ENCODE measurements around the gene MED13L.
"Not testable (repeated sequence)": the region's sequence is repeated elsewhere in the genome, so short reads cannot be mapped to it uniquely, and the experiment has no call there.

The MED13L gene

DNA sequence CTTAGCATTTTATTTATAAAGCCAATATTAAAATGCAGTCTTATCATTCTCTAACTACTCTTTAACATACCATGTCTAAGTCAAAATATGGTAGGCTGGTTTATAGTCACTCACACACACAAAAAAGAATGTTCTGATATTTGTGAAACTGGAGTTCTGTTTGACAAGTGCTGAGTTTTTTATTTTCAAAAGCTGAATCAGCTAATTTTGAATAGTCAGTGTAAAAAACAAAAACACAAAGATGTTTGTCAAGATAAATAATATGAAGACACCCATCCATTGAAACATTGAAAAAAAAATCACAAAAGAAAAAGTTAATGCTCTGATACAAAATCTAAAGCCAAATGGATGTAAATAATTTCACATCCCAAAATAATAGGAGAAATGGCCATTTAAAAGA, 231.5 kb downstream of the MED13L start:
- no peak for DNase-seq

- DNase-seq, result no peak
Observed at GRCh38 chr12:116045150-116045549, 232.3 kb downstream of the MED13L start.

- DNase-seq, result no peak
Observed at GRCh38 chr12:116043659-116044535, 233.6 kb downstream of the MED13L start.

DNA sequence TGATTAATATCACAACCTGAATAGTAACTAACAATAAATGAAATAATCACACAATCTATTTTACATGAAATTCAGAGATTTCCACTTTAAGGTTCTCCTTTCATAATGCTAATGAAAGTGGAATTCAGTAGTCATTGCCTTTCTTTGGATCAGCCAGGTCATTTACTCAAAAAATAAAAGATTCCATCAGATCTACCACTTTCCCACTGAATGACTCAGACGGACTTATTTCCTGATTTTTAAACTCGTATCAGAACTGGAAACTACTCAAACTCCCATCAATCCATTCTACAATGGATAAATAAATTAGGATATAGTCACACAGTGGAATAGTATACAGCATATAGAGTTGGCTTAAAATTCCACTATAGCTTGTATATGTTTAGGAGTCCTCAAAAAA, 237.1 kb downstream of the MED13L start:
- DNase-seq, result no peak

DNA sequence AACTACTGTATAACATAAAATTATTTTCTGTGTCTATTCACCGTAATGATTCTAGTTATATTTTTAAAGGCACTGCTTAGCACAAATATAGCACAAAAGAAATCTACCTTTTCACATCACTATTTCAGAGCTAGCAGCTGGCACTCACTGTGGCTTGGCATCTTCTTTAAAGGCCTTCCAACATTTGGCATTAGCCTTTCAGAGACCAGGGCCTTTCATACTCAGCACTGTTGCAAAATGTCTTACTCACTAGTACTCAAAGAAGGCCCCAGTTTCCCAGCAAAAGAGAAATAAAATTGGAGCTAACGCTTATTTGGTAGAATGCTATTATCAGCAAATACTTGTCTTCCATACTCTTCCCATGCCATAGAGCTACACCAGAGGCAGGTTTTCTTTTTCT, 238.4 kb downstream of the MED13L start:
- DNase-seq, result no peak

GRCh38 chr12:116037941-116038837, 239.3 kb downstream of the MED13L start:
- no peak for DNase-seq

DNA sequence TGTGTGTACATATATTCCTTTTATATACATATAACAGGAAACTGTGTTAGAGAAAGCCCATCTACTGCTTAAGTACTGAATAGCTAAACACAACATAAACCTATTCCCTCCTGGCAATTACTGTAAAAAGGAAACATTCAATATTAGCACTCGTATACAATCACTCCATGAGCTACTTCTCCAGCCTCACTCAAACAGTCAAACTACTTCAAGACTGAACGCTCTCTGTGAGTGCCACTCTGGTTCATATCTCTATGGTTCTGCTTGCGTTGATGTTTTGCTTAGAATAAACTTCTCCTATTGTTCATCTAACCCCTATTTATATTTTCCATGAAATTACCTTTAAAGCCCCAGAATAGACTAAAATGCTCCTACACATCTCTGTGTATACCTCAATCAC, 243.7 kb downstream of the MED13L start:
- no peak for DNase-seq

DNA sequence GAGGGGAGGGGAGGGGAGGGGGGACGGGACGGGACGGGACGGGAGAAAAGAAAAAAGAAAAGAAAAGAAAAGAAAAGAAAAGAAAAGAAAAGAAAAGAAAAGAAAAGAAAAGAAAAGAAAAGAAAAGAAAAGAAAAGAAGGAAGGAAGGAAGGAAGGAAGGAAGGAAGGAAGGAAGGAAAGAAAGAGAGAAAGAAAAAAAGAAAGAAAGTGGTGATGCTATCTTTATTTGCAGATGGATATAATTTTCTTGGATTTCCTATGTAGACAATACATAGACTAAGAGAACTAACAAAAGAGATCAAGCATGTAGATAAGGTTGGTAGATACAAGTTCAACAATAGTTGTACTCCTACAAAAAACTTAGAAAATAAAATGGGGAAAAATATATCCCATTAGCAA, 245.9 kb downstream of the MED13L start:
- DNase-seq, result not testable (repeated sequence)

DNA sequence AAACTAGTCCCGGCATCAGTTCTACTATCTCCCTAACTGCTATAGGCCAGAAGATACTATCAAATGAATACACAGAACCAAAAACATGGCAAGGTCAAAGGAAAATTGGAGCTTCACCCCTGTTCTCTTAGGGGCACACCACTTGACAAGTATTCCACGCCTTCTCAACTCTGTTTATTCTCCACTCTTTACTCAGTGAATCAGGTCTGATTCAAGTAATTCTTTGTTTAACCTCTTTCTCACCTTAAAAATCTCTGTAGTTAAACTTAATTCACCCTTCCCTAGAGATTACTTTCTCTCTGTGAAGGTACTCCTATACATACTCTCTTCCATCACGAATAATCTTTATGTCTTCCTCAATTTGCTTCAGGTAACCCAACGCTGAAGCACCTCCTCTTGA, 248.9 kb downstream of the MED13L start:
- no peak for DNase-seq

DNA sequence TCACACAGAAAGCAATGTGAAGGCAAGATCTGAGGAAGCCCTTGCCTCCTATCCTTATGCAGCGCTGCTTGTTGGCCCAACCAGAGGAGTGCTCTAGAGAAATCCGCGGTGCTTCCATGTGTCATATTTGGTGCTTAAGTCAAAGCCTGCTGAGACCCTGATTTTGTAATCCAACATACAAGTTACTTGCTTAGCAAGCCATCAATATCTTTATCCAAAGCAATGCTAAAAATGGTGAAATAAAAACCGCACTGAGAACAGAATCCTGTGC, 250.0 kb downstream of the MED13L start:
- no peak for DNase-seq

- no peak for DNase-seq
Observed at GRCh38 chr12:116026768-116027550, 250.5 kb downstream of the MED13L start.

GRCh38 chr12:116026346-116026745, 251.1 kb downstream of the MED13L start:
- no peak for DNase-seq

- no peak for DNase-seq
Observed at GRCh38 chr12:116024769-116025168, 252.7 kb downstream of the MED13L start.

GRCh38 chr12:116019415-116019814, 258.1 kb downstream of the MED13L start:
- no peak for DNase-seq

GRCh38 chr12:116018282-116018681, 259.2 kb downstream of the MED13L start:
- no peak for DNase-seq

GRCh38 chr12:116015525-116015924, 262.0 kb downstream of the MED13L start:
- peak in 1 of 5 experiments; percentile 57 for DNase-seq

GRCh38 chr12:116012757-116013156, 264.7 kb downstream of the MED13L start:
- DNase-seq, result no peak

DNA sequence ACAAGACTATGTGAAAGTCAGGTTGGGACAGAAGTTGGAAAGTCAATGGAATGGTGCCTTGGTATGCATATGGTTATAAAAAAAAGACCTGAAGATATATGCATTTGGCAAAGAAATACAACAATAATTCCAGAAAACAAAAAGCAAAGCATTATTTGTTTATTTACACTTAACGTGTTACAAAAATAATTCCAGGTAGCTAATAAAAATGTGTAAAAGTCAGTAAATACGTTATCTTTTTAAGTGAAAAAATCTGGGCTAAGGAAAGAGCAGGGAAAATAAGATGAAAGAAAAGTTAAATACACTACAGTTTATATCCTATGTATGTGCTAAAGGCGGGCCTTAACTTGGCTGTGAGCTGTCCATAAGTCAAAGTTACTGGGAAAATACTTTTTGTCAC, 266.3 kb downstream of the MED13L start:
- no peak for DNase-seq

DNA sequence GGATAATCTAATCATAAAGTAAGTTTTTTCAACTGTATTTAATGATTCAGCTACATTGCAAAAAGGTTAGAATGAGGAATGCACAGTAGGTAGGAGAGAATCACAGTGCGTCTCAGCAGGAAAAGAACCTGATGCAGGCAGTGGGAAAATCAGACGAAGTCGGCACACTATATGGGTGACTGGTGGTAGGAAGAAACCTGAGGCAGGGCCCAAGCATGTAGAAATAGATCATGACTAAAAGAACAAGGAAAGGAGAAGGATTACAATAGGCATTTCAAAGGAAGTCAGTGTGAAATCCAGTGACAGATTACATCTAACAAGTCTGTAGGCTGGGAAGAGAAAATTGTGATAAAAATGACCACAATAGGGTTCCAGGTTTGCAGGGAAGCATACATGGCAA, 267.0 kb downstream of the MED13L start:
- no peak for DNase-seq

GRCh38 chr12:116009805-116010204, 267.7 kb downstream of the MED13L start:
- no peak for DNase-seq

- DNase-seq, result no peak
Observed at GRCh38 chr12:116006141-116006540, 271.4 kb downstream of the MED13L start.

GRCh38 chr12:116002890-116003536, 274.5 kb downstream of the MED13L start:
- DNase-seq, result no peak

DNA sequence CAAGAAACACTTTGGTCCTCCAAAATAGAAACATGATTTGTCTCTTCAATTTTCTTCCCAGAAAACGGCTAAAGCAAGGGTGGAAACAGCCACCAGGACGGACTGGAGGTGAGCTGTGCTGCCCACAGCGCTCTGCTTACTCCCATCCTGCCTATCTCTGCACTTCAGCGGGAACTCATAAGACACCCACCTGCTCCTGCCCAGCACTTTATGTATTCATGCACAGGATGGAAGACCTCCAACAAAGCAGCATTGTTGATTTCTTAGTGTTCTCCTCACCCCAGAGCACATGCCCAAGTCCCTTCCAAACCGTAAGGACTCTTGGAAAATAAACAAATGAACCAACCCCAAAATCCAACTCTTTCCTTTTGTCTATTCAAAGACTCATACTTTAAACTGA, 277.2 kb downstream of the MED13L start:
- no peak for DNase-seq

Data from T-helper 2 cell (primary cell).